GM12878 (cell line): ENCODE results near the gene IZUMO1R. TPM values are rescaled to one million over a fixed set of nuclear protein-coding genes. Genes with fewer than 3 reads are reported as not detected.

Experiments used
- ATAC-seq: fragments of 200-7000 bp; cut with Tn5 transposase; 3 replicates; pipeline ENCODE4 v1.9.1; 2020; ENCODE audit warnings: mild to moderate bottlenecking, moderate library complexity
- BruUV-seq: library from RNA; stranded (reverse); fragments of 400-500 nt; replicated peaks from 2 replicates; lab custom pipeline; 2021; lab: Mats Ljungman, UMichigan
- CTCF ChIA-PET: fragments of 300-600 bp; sonication (Branson Sonifier 250); formaldehyde crosslinking; extraction: SDS; loops from one replicate; lab custom pipeline; 2021; ENCODE audit warnings: inconsistent platforms; lab: Yijun Ruan, JAX
- POLR2A ChIA-PET: fragments of 350-600 bp; formaldehyde crosslinking; extraction: SDS; loops from one replicate; lab custom pipeline; 2021; ENCODE audit warnings: inconsistent platforms; lab: Charles Lee
- RAD21 ChIA-PET: fragments of 300-600 bp; sonication (Branson Sonifier 250); formaldehyde crosslinking; loops from one replicate; lab custom pipeline; 2023; ENCODE audit warnings: antibody characterized with exemption; ENCODE audit not compliant: unreplicated experiment; lab: Charles Lee
- SMC1A ChIA-PET: fragments of 300-600 bp; sonication (Branson Sonifier 250); formaldehyde crosslinking; loops from one replicate; lab custom pipeline; 2023; ENCODE audit not compliant: unreplicated experiment, uncharacterized antibody; lab: Charles Lee
- DNase-seq: peaks from one replicate; pipeline ENCODE4 v3.0.0-alpha.2; 2011; ENCODE audit warnings: low read depth, low spot score
- FAIRE-seq: peaks from 3 replicates; lab custom pipeline; 2011; peaks lifted over from hg19 to GRCh38; lab: Jason Lieb, UNC
- H2AFZ ChIP-seq: 2 replicates; pipeline ENCODE4 v1.6.0; 2011; ENCODE audit warnings: low read depth, low read length, control low read depth; ENCODE audit not compliant: control insufficient read depth
- H3K27ac ChIP-seq: 2 replicates; pipeline ENCODE4 v1.5.1; 2011; ENCODE audit warnings: control low read depth; ENCODE audit not compliant: control insufficient read depth, insufficient read depth
- H3K27me3 ChIP-seq, 2 experiments: replicated peaks in 1 of 2; 2 replicates each; pipeline versions ENCODE4 v1.6.0 to v1.6.1; 2011; ENCODE audit warnings: low read length in 1 of 2; ENCODE audit not compliant: control insufficient read depth in 2 of 2, insufficient read depth in 2 of 2
- H3K36me3 ChIP-seq, 2 experiments: 2 replicates each; pipeline ENCODE4 v1.5.1; 2011; ENCODE audit warnings: low read length in 1 of 2; ENCODE audit not compliant: control insufficient read depth in 2 of 2, insufficient read depth in 2 of 2
- H3K4me1 ChIP-seq: 2 replicates; pipeline ENCODE4 v1.6.1; 2011; ENCODE audit warnings: mild to moderate bottlenecking, low read length, moderate library complexity, mixed read lengths; ENCODE audit not compliant: control insufficient read depth, insufficient read depth
- H3K4me2 ChIP-seq: 2 replicates; pipeline ENCODE4 v1.6.0; 2011; ENCODE audit warnings: control low read depth; ENCODE audit not compliant: control insufficient read depth, insufficient read depth
- H3K4me3 ChIP-seq: fragments of 200-600 bp; sonication (generic); 2 replicates; pipeline ENCODE4 v1.5.1; 2016
- H3K79me2 ChIP-seq: 2 replicates; pipeline ENCODE4 v1.6.0; 2011; ENCODE audit warnings: low read length; ENCODE audit not compliant: control insufficient read depth, insufficient read depth
- H3K9ac ChIP-seq: 2 replicates; pipeline ENCODE4 v1.8.0; 2011; ENCODE audit warnings: low read length, control low read depth, mixed read lengths; ENCODE audit not compliant: control insufficient read depth, insufficient read depth
- H3K9me3 ChIP-seq: replicated peaks from 3 replicates; pipeline ENCODE4 v1.5.1; 2011; ENCODE audit warnings: mild to moderate bottlenecking, low read length; ENCODE audit not compliant: control insufficient read depth, insufficient read depth
- H4K20me1 ChIP-seq: 2 replicates; pipeline ENCODE4 v1.6.0; 2011; ENCODE audit not compliant: control insufficient read depth, insufficient read depth
- WGBS: methylation state at CpG from one replicate; pipeline ENCODE4 v1.1.6; 2016; ENCODE audit warnings: low lambda C conversion rate; ENCODE audit not compliant: insufficient replicate concordance, insufficient coverage; ENCODE audit errors: missing lambda C conversion rate; 5-methylcytosine and 5-hydroxymethylcytosine counted together
- in situ Hi-C: fragments of 300-500 bp; cut with MboI; formaldehyde crosslinking; loops from 9 replicates; pipeline ENCODE4 v1.14.3; 2018; ENCODE audit warnings: mixed read lengths
- intact Hi-C: fragments of 100-400 bp; cut with micrococcal nuclease; formaldehyde crosslinking; loops from one replicate; pipeline ENCODE4 v1.14.2; 2022; ENCODE audit not compliant: unreplicated experiment
- polyA plus RNA-seq, 11 experiments: library from polyadenylated mRNA; depleted of rRNA in 4 of 11; unstranded in 6 of 11; stranded (reverse) in 5 of 11; fragments of >200 nt; fragmentation: Nextera tagmentation in 4 of 11; fragmentation: Illumina TruSeq in 1 of 11; extraction: Ambion mirVana in 4 of 11; extraction: Trizol in 1 of 11; gene quantifications; 1 replicate in 1 of 11; 2 replicates in 10 of 11; pipeline versions ENCODE4 v1.2.1 to v1.2.3, GENCODE V29; 2011 to 2016; ENCODE audit warnings: inconsistent platforms in 2 of 11, missing spikeins in 2 of 11, low read depth in 1 of 11
- total RNA-seq, 4 experiments: library from RNA; depleted of rRNA in 3 of 4; stranded (reverse); fragments of >200 nt in 3 of 4; fragmentation: Illumina TruSeq in 1 of 4; extraction: Trizol in 1 of 4; gene quantifications; 2 replicates each; pipeline versions ENCODE4 v1.2.1 to v1.2.3, GENCODE V29; 2013 to 2021
- TF ChIP-seq, protein P1 (sequence below): fragments of 450-650 bp; IDR thresholded peaks from 2 replicates; pipeline ENCODE4 v1.6.1; 2017; ENCODE audit warnings: mild to moderate bottlenecking, moderate library complexity
- TF ChIP-seq, protein P2 (sequence below), 3 experiments: IDR thresholded peaks in 2 of 3; conservative IDR thresholded peaks in 1 of 3; 2 replicates each; pipeline ENCODE4 v1.5.1; 2011; ENCODE audit warnings: low read depth in 3 of 3, low read length in 3 of 3, mild to moderate bottlenecking in 3 of 3, control low read depth in 2 of 3, moderate library complexity in 2 of 3, inconsistent platforms in 1 of 3, mixed read lengths in 1 of 3; ENCODE audit not compliant: control insufficient read depth in 2 of 3, insufficient read depth in 1 of 3; ENCODE audit errors: extremely low read depth in 1 of 3

IZUMO1R gene
- total and polyA plus RNA-seq, 10 of the 15 experiments (the other 5 are each of a cell fraction or from before 2014, with no cell fraction given) = not detected

DNA sequence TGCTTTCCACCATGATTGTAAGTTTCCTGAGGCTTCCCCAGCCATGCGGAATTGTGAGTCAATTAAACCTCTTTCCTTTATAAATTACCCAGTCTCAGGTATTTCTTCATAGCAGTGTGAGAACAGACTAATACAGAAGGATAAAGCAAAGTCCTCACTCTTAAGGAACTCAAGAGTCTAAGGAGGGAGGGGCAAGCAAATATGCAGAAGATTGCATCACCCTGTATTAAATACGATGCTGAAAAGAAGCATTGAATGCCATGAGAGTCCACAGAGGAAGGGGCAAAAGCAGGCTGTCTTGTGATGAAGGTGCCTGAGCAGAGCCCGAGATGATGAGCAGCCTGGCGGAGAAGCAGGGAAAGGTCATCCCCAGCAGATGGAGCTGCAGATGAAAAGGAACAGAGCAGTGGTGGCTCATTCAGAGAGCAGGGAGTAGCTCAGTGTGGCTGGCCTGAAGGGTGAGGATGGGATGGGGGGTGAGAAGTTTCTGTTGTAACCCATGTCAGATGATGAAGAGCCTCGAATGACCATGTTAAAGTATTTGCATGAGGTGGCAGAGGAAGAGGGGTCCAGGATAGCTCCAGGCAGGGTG lies 6.3 kb upstream of the IZUMO1R start:
- H3K9ac ChIP-seq = no peak overlapping the region
- CTCF ChIA-PET = interaction anchor here (1.0 kb wide), 2 partner anchors 28 to 305 kb away, joined by 3 read pairs; no protein-coding TSS in a partner anchor

More for the DNA sequence above, 6.3 kb upstream of the IZUMO1R start:
- H3K9me3 ChIP-seq = no peaks in the 10 kb centered on the region
- TF ChIP-seq, protein P1, sequence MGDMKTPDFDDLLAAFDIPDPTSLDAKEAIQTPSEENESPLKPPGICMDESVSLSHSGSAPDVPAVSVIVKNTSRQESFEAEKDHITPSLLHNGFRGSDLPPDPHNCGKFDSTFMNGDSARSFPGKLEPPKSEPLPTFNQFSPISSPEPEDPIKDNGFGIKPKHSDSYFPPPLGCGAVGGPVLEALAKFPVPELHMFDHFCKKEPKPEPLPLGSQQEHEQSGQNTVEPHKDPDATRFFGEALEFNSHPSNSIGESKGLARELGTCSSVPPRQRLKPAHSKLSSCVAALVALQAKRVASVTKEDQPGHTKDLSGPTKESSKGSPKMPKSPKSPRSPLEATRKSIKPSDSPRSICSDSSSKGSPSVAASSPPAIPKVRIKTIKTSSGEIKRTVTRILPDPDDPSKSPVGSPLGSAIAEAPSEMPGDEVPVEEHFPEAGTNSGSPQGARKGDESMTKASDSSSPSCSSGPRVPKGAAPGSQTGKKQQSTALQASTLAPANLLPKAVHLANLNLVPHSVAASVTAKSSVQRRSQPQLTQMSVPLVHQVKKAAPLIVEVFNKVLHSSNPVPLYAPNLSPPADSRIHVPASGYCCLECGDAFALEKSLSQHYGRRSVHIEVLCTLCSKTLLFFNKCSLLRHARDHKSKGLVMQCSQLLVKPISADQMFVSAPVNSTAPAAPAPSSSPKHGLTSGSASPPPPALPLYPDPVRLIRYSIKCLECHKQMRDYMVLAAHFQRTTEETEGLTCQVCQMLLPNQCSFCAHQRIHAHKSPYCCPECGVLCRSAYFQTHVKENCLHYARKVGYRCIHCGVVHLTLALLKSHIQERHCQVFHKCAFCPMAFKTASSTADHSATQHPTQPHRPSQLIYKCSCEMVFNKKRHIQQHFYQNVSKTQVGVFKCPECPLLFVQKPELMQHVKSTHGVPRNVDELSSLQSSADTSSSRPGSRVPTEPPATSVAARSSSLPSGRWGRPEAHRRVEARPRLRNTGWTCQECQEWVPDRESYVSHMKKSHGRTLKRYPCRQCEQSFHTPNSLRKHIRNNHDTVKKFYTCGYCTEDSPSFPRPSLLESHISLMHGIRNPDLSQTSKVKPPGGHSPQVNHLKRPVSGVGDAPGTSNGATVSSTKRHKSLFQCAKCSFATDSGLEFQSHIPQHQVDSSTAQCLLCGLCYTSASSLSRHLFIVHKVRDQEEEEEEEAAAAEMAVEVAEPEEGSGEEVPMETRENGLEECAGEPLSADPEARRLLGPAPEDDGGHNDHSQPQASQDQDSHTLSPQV = no peak
- TF ChIP-seq, protein P2, sequence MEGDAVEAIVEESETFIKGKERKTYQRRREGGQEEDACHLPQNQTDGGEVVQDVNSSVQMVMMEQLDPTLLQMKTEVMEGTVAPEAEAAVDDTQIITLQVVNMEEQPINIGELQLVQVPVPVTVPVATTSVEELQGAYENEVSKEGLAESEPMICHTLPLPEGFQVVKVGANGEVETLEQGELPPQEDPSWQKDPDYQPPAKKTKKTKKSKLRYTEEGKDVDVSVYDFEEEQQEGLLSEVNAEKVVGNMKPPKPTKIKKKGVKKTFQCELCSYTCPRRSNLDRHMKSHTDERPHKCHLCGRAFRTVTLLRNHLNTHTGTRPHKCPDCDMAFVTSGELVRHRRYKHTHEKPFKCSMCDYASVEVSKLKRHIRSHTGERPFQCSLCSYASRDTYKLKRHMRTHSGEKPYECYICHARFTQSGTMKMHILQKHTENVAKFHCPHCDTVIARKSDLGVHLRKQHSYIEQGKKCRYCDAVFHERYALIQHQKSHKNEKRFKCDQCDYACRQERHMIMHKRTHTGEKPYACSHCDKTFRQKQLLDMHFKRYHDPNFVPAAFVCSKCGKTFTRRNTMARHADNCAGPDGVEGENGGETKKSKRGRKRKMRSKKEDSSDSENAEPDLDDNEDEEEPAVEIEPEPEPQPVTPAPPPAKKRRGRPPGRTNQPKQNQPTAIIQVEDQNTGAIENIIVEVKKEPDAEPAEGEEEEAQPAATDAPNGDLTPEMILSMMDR (IDR thresholded peaks at IDR 0.05 in 2 of 3, conservative IDR thresholded peaks at IDR 0.05 in 1 of 3; ENCODE audit: control insufficient read depth in 2 of 3, extremely low read depth in 1 of 3, insufficient read depth in 1 of 3, low read depth in 3 of 3, low read length in 3 of 3) = peak; percentile 13 to 23 (median 21); a peak in 2 of 6 replicates
- DNase-seq (no peak), ATAC-seq (peak; percentile 50), FAIRE-seq (no peak)
- no peak overlapping the region for H3K4me2 ChIP-seq
- no peak overlapping the region for H2AFZ ChIP-seq
- WGBS = 41% methylated on average over 5 of the region's 5 CpGs
- H3K4me3 ChIP-seq = no peak overlapping the region
- RAD21 ChIA-PET = interaction anchor here (1.1 kb wide), 1 partner anchor 205 kb away, joined by 4 read pairs; no protein-coding TSS in a partner anchor
- POLR2A ChIA-PET = no interaction called here
- intact Hi-C loops = no loop called here
- in situ Hi-C loops = no loop called here
- H4K20me1 ChIP-seq = no peaks in the 10 kb centered on the region
- no peaks in the 10 kb centered on the region for H3K36me3 ChIP-seq
- no peaks in the 10 kb centered on the region for H3K4me1 ChIP-seq
- peaks cover 0 to 4% of the 10 kb centered on the region in 2 experiments; a peak in 1 of 4 replicates for H3K27me3 ChIP-seq
- no peaks in the 10 kb centered on the region for H3K79me2 ChIP-seq
- H3K27ac ChIP-seq = no peak overlapping the region
- SMC1A ChIA-PET = interaction anchor here (0.9 kb wide), 1 partner anchor 16 kb away, joined by 3 read pairs; no protein-coding TSS in a partner anchor
- BruUV-seq = no TSS peak
